PC-9 (cell line): ENCODE data around the gene NDST1. TPM values are rescaled to one million over a fixed set of nuclear protein-coding genes. Genes with fewer than 3 reads are reported as not detected.

ENCODE experiments used
- BruUV-seq: library from RNA; stranded (reverse); fragments of 400-500 nt; replicated peaks from 2 replicates; lab custom pipeline; 2021; lab: Mats Ljungman, UMichigan
- CTCF ChIA-PET: fragments of 300-600 bp; sonication (Branson Sonifier 250); formaldehyde crosslinking; loops from one replicate; lab custom pipeline; 2022; ENCODE audit warnings: antibody characterized with exemption; lab: Charles Lee
- POLR2A ChIA-PET: fragments of 300-600 bp; sonication (Branson Sonifier 250); formaldehyde crosslinking; loops from one replicate; lab custom pipeline; 2022; ENCODE audit warnings: antibody characterized with exemption; ENCODE audit not compliant: unreplicated experiment; lab: Charles Lee
- DNase-seq, 2 experiments: peaks; one replicate each; pipeline versions ENCODE4 v3.0.0 to v3.0.0-alpha.2; 2015 to 2022; ENCODE audit warnings: mixed read lengths in 1 of 2
- H2AFZ ChIP-seq: fragments of 200-600 bp; sonication (generic); 2 replicates; pipeline ENCODE4 v1.8.1; 2017; ENCODE audit warnings: antibody characterized with exemption
- H3F3A ChIP-seq: fragments of 200-600 bp; sonication (generic); 2 replicates; pipeline ENCODE4 v1.8.1; 2017; ENCODE audit warnings: antibody characterized with exemption, mild to moderate bottlenecking, low read depth; ENCODE audit not compliant: insufficient read depth
- H3K27ac ChIP-seq: fragments of 200-600 bp; sonication (generic); 2 replicates; pipeline ENCODE4 v1.6.1; 2016; ENCODE audit warnings: mixed run types
- H3K27me3 ChIP-seq: fragments of 200-600 bp; sonication (generic); 2 replicates; pipeline ENCODE4 v1.6.1; 2016; ENCODE audit warnings: low read depth, mixed run types; ENCODE audit not compliant: insufficient read depth
- H3K36me3 ChIP-seq: fragments of 200-600 bp; sonication (generic); 2 replicates; pipeline ENCODE4 v1.6.1; 2016; ENCODE audit warnings: low read depth, mixed run types
- H3K4me1 ChIP-seq: fragments of 200-600 bp; sonication (generic); replicated peaks from 2 replicates; pipeline ENCODE4 v1.6.1; 2016; ENCODE audit warnings: mixed run types; ENCODE audit not compliant: insufficient read depth
- H3K4me2 ChIP-seq: fragments of 200-600 bp; sonication (generic); 2 replicates; pipeline ENCODE4 v1.6.1; 2017; ENCODE audit warnings: mixed run types
- H3K4me3 ChIP-seq: fragments of 200-600 bp; sonication (generic); 2 replicates; pipeline ENCODE4 v1.6.1; 2016; ENCODE audit warnings: mixed run types
- H3K79me2 ChIP-seq: fragments of 200-600 bp; sonication (generic); 2 replicates; pipeline ENCODE4 v1.6.1; 2017; ENCODE audit warnings: low read depth, mixed run types
- H3K9me2 ChIP-seq: fragments of 200-600 bp; sonication (generic); 2 replicates; pipeline ENCODE4 v1.8.1; 2017; ENCODE audit warnings: mild to moderate bottlenecking; ENCODE audit not compliant: insufficient read depth
- H3K9me3 ChIP-seq: fragments of 200-600 bp; sonication (generic); 2 replicates; pipeline ENCODE4 v1.8.1; 2016; ENCODE audit warnings: low read depth; ENCODE audit not compliant: insufficient read depth
- H4K20me1 ChIP-seq: fragments of 200-600 bp; sonication (generic); 2 replicates; pipeline ENCODE4 v1.8.1; 2017; ENCODE audit not compliant: insufficient read depth
- CTCF ChIP-seq: fragments of 200-600 bp; sonication (generic); conservative IDR thresholded peaks from 2 replicates; pipeline ENCODE4 v1.6.1; 2017; ENCODE audit warnings: mixed run types, antibody characterized with exemption, mild to moderate bottlenecking, moderate library complexity
- EZH2 ChIP-seq: fragments of 200-600 bp; sonication (generic); IDR thresholded peaks from 2 replicates; pipeline ENCODE4 v1.8.0; 2017; ENCODE audit warnings: antibody characterized with exemption, low read depth
- intact Hi-C: fragments of 100-400 bp; cut with micrococcal nuclease; formaldehyde crosslinking; loops from one replicate; pipeline ENCODE4 v1.10.0; 2022; ENCODE audit not compliant: unreplicated experiment
- total RNA-seq: library from RNA; stranded (reverse); gene quantifications from 2 replicates; pipeline ENCODE4 v1.2.3, GENCODE V29; 2021

NDST1 gene
- total RNA-seq, 1 experiment from 2014 or later: 94.3 TPM

- H3K4me3 ChIP-seq: no peak overlapping the region
- H3K9me3 ChIP-seq: no peaks in the 10 kb centered on the region
- no peak overlapping the region for H3K27ac ChIP-seq
- no peak overlapping the region for H3K4me2 ChIP-seq
- H2AFZ ChIP-seq: no peak overlapping the region
- no peaks in the 10 kb centered on the region for H3K36me3 ChIP-seq
- H4K20me1 ChIP-seq: no peaks in the 10 kb centered on the region
- H3K79me2 ChIP-seq: no peaks in the 10 kb centered on the region
- no peak for DNase-seq
- CTCF ChIA-PET: no interaction called here
- H3F3A ChIP-seq: no peaks in the 10 kb centered on the region
- intact Hi-C loops: no loop called here
- no peaks in the 10 kb centered on the region for H3K4me1 ChIP-seq
- no peaks in the 10 kb centered on the region for H3K9me2 ChIP-seq
- no peaks in the 10 kb centered on the region for H3K27me3 ChIP-seq
- no TSS peak for BruUV-seq
- POLR2A ChIA-PET: no interaction called here
- TF ChIP-seq CTCF: no peak
Observed at GRCh38 chr5:150550286-150550685, 42.4 kb downstream of the NDST1 start.

- H4K20me1 ChIP-seq: no peaks in the 10 kb centered on the region
- H3K4me1 ChIP-seq: no peaks in the 10 kb centered on the region
- H3K4me2 ChIP-seq: no peak overlapping the region
- H3K27ac ChIP-seq: no peak overlapping the region
- no peaks in the 10 kb centered on the region for H3K27me3 ChIP-seq
- intact Hi-C loops: no loop called here
- H2AFZ ChIP-seq: no peak overlapping the region
- no peak for DNase-seq
- no peaks in the 10 kb centered on the region for H3K9me2 ChIP-seq
- BruUV-seq: no TSS peak
- H3K79me2 ChIP-seq: no peaks in the 10 kb centered on the region
- H3K9me3 ChIP-seq: no peaks in the 10 kb centered on the region
- H3K4me3 ChIP-seq: no peak overlapping the region
- TF ChIP-seq CTCF (no peak), EZH2 (no peak)
- H3F3A ChIP-seq: no peaks in the 10 kb centered on the region
- ChIA-PET POLR2A (no interaction called here), CTCF (no interaction called here)
- H3K36me3 ChIP-seq: no peaks in the 10 kb centered on the region
Observed at GRCh38 chr5:150551066-150551465, 43.1 kb downstream of the NDST1 start.

GRCh38 chr5:150553402-150553801 lies 45.5 kb downstream of the NDST1 start:
- Histone ChIP-seq H3K27ac (no peak overlapping the region), H2AFZ (no peak overlapping the region), H3K4me1 (no peaks in the 10 kb centered on the region), H3K9me3 (no peaks in the 10 kb centered on the region), H3K79me2 (no peaks in the 10 kb centered on the region), H3K36me3 (no peaks in the 10 kb centered on the region), H3K4me2 (no peak overlapping the region), H3K9me2 (no peaks in the 10 kb centered on the region), H3K27me3 (no peaks in the 10 kb centered on the region), H3F3A (no peaks in the 10 kb centered on the region), H3K4me3 (no peak overlapping the region), H4K20me1 (no peaks in the 10 kb centered on the region)
- TF ChIP-seq EZH2 (no peak), CTCF (no peak)
- DNase-seq: no peak
- CTCF ChIA-PET: interaction anchor here (0.6 kb wide), 1 partner anchor 449 kb away, joined by 3 read pairs; no protein-coding TSS in a partner anchor
- BruUV-seq: no TSS peak
- intact Hi-C loops: no loop called here
- POLR2A ChIA-PET: no interaction called here
